ENCODE results near the gene SERTAD1. TPM values are rescaled to one million over a fixed set of nuclear protein-coding genes. Genes with fewer than 3 reads are reported as not detected.

SERTAD1 gene
- total and polyA plus RNA-seq, 2 of the 4 experiments (the other 2 are of a cell fraction), result 21.1 to 27.4 TPM

- Histone ChIP-seq H3K27me3 (ENCODE audit: control insufficient read depth, insufficient read depth, low read length) (no peaks in the 10 kb centered on the region), H3K23ac (ENCODE audit: low read depth, low read length) (no peak overlapping the region), H2AK5ac (ENCODE audit: low read depth, low read length) (no peak overlapping the region), H4K20me1 (ENCODE audit: insufficient read depth, low read length) (no peaks in the 10 kb centered on the region), H3K4me3 (ENCODE audit: insufficient read depth, low read depth, low read length) (no peak overlapping the region), H3K14ac (replicated peaks; ENCODE audit: low read depth, low read length) (no peak overlapping the region), H2BK5ac (ENCODE audit: low read depth, low read length, poor library complexity, severe bottlenecking) (no peak overlapping the region), H3K27ac (ENCODE audit: insufficient read depth, low read length) (no peak overlapping the region), H3K18ac (ENCODE audit: low read depth, low read length) (no peak overlapping the region), H3K4ac (ENCODE audit: low read depth, low read length) (no peak overlapping the region), H2BK20ac (ENCODE audit: low read depth, low read length) (no peak overlapping the region), H3K36me3 (ENCODE audit: control insufficient read depth, insufficient read depth, low read length) (no peaks in the 10 kb centered on the region), H3K9me1 (ENCODE audit: insufficient read depth, low read length) (no peaks in the 10 kb centered on the region), H3K79me1 (ENCODE audit: low read depth in 1 of 2, low read length in 2 of 2) (peaks cover 0 to 4% of the 10 kb centered on the region in 2 experiments; a peak in 1 of 4 replicates), H2AFZ (replicated peaks; ENCODE audit: low read length, poor library complexity) (no peak overlapping the region), H3K4me2 (ENCODE audit: low read depth, low read length) (no peak overlapping the region), H3K56ac (ENCODE audit: extremely low read depth, insufficient read depth, low read length) (no peak overlapping the region), H3K9me3 (ENCODE audit: control insufficient read depth, insufficient read depth, low read length) (no peaks in the 10 kb centered on the region), H3K4me1 (ENCODE audit: control insufficient read depth, insufficient read depth, low read length) (no peaks in the 10 kb centered on the region; the same call in 1 of the 2 replicates), H4K8ac (ENCODE audit: low read depth in 2 of 2, low read length in 2 of 2) (no peak overlapping the region), H2BK120ac (ENCODE audit: low read depth, low read length) (no peak overlapping the region), H3K9ac (ENCODE audit: low read depth, low read length) (no peak overlapping the region), H2AK9ac (replicated peaks; ENCODE audit: low read depth, low read length, poor library complexity) (no peak overlapping the region), H4K91ac (ENCODE audit: insufficient read depth, low read depth, low read length) (no peak overlapping the region), H2BK15ac (ENCODE audit: low read depth, low read length) (no peak overlapping the region), H4K5ac (ENCODE audit: low read depth, low read length) (no peak overlapping the region)
- BruUV-seq (replicated peaks), result no TSS peak
- ChIA-PET POLR2A (ENCODE audit: unreplicated experiment) (no interaction called here), CTCF (no interaction called here)
- no peak for ATAC-seq (ENCODE audit: low read depth)
- 56% methylated on average over 8 of the region's 22 CpGs; no CpG with 5 or more reads in 1 of the 2 experiments for WGBS, 2 experiments (ENCODE audit: extremely low coverage in 2 of 2, insufficient read length in 1 of 2)
- in situ Hi-C loops (cut with MboI; ENCODE audit: low sequenced_read_pairs), result no loop called here
- intact Hi-C loops (cut with micrococcal nuclease), result no loop called here
- TF ChIP-seq POLR2A (IDR thresholded peaks at IDR 0.05; ENCODE audit: low read depth, low read length) (no peak), ELK1 (IDR thresholded peaks at IDR 0.05; ENCODE audit: borderline replicate concordance, low read depth, low read length) (no peak), MAFK (IDR thresholded peaks at IDR 0.05; ENCODE audit: low read depth, low read length) (no peak), MAZ (IDR thresholded peaks at IDR 0.05; ENCODE audit: borderline replicate concordance, low read depth, low read length) (no peak), USF2 (IDR thresholded peaks at IDR 0.05; ENCODE audit: low read depth, low read length) (no peak), MXI1 (IDR thresholded peaks at IDR 0.05; ENCODE audit: borderline replicate concordance, low read depth, low read length) (no peak), RFX5 (IDR thresholded peaks at IDR 0.05; ENCODE audit: low read depth, low read length) (no peak), BHLHE40 (IDR thresholded peaks at IDR 0.05; ENCODE audit: low read depth, low read length) (no peak), CEBPB (IDR thresholded peaks at IDR 0.05; ENCODE audit: low read depth, low read length) (no peak), CHD1 (IDR thresholded peaks at IDR 0.05; ENCODE audit: low read depth, low read length) (no peak)
- dilution Hi-C loops (cut with HindIII; ENCODE audit: low sequenced_read_pairs, unreplicated experiment), result no loop called here
- no peak for DNase-seq
These were observed 17.8 kb downstream of the SERTAD1 start for GRCh38 chr19:40407714-40408597.

All from IMR-90 (cell line).